ENCODE data around the gene BASP1.
"Not testable (repeated sequence)": the region's sequence is repeated elsewhere in the genome, so short reads cannot be mapped to it uniquely, and the experiment has no call there.

Gene BASP1

DNA sequence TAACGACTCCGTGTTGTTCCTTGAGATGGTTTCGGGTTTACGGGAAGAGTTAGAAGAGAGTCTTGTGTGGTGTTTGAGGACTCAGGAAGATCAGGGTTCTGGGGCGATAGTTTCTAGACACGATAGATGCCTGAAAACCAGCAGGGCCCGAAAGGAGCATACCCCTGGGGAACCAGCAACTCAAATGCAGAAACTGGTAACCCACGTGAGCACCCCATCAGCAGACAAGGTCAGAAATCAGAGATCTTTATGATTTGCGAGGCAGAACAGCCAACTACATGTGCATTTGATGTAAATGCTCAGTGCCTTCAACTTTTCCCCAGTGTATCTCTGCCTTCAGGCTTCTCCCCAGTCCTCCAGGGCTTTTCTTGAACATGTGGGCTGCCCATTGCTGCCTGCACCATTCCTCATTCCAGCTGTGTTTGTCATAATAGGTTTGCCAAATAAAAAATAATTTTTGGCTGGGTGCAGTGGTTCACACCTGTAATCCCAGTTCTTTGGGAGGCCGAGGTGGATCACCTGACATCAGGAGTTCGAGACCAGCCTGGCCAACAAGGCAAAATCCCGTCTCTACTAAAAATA lies 75.1 kb downstream of the BASP1 start:
- no peak for DNase-seq

DNA sequence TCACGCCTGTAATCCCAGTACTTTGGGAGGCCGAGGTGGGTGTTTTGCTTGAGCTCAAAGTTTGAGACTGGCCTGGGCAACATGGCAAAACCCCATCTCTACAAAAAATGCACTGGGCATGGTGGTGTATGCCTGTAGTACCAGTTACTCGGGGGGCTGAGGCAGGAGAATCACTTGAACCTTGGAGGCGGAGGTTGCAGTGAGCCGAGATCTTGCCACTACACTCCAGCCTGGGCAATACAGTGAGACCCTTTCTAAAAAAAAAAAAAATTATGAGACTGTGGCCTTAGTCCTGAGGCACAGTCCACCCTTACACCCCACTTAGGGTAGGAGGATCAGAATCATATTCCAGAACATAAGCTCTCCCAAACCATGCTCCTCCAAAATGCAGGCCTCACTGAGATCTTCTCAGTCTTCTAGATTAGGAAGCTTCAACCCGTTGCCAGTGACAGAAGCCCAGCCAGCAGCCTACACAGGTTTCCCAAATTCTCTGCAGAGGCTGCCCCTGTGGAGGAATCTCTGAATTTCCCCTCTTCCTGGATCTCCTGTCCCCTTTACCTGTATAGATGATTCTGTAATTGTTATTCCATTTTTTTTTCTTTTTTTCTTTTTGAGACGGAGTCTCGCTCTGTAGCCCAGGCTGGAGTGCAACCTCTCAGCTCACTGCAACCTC lies 77.3 kb downstream of the BASP1 start:
- no peak for DNase-seq

DNA sequence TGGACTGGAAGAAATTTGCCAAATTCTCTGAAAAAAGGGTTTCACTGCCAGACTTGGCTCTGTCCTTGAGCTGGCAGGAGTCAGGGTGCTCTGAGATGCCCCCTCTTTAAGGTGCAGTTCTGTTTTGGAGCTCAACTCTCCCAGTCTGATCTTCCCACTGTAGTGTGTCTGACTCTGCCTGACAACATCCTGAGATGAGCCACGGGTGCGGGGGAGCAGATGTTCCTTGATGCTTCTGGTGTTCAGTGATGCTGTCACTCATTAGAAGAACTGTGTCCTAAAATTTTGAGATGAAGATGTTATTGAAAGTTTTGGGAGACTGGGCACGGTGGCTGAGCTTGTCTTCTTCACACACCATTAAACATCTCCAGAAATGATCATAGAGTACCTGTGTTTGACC lies 78.2 kb downstream of the BASP1 start:
- no peak for DNase-seq

DNA sequence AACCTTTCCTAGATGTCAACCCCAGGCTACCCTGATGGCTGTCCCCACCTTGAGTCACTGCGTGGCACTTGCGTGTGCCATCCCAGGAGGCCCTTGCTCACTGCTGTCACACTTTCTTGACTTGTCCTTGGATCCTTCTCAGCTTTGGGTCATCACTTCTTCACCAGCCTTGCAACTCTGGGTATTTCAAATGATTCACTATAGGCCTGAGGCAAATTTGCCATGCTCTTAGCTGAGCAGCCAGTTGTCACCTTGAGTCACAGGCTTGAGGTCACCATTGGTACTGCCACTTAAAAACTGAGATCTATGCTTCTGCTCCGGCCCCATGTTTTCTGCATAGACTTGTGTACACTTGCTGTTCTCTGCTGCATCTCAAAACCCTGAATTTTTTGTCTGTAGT lies 84.7 kb downstream of the BASP1 start:
- no peak for DNase-seq

DNA sequence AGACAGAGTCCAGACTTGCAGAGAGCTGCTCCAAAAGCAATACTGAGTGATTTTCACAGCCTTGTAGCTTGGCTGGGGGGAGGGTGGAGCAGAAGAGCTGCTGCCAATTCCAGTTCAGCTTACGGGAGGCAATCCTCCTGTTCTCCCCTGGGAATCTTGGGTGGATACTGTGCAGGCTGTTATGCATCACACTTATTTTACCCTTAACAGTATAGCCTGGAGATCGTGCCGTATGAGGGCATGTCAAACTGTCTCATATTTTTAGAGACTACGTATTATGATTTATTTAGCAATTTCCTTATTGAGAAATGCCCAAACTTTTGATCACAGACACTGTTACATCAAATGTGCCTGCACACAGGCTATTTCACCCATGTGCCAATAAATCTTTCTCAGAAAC lies 85.2 kb downstream of the BASP1 start:
- DNase-seq, result peak; percentile 60

DNA sequence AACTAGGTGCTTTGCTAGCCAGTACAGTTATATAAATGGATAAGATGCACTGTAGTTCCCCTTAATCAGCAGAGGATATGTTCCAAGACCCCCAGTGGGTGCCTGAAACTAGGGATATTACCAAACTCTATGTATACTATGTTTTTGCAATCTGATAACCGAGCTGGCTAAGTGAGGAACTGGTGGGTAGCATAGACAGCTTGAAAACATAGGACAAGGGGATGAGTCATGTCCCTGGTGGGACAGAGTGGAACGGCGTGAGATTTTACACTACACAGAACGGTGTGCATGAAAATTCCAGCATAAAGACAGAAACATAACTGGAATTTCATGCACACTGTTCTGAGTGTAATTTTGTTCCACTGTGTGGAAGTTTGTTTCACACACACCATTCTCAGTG lies 86.9 kb downstream of the BASP1 start:
- DNase-seq, result no peak

DNA sequence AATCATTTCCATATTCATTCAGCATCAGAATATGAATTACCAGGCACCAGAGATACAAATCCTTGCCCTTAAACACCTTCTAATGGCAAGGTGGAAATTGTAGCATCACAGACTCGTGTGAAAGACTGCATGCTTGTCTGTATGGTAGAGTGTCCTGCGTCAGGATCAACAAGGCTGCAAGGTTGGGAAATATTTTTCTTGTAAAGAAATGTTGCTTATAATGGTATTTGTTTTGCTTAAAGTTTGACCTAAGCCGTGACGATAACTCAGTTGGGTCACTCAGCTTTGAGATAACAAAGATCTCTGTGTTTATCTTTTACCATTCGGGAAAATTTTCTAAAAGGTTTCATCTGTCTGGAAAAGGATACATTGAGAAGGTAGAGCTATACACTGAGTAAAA lies 87.6 kb downstream of the BASP1 start:
- DNase-seq, result no peak

DNA sequence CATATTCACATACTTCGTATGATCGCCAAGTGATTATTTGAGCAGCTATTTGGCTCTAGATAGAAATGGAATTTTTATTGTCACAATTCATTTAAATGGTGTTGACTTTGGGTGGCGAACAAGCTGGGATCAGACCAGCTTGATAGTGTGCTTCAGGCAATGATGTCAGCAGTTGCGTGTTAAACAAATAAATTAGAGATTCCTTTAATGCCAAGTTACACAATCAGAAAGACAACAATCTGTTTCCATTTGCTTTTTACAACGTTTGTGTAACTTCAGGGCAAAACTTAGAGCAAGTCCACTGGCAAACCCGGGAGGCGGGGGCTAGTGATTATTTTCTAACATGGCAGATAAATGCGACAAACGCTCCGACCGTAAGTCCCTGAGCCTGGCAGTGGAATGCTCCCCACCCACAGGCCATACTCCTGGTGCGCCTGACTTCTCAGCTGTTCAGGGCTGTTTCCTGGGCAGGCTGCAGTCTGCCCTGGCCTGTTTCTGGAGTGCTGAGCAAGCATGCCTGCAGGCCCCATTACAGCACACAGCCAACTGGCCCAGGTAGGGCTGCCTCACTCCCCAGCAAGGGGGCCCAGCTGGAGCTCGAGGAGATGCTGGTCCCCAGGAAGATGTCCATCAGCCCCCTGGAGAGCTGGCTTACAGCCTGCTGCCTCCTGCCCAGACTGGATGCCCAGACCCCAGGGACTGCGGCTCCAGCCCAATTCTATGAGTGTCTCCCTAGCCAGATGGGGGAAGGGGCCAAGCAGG lies 88.7 kb downstream of the BASP1 start:
- peak; percentile 59 for DNase-seq

DNA sequence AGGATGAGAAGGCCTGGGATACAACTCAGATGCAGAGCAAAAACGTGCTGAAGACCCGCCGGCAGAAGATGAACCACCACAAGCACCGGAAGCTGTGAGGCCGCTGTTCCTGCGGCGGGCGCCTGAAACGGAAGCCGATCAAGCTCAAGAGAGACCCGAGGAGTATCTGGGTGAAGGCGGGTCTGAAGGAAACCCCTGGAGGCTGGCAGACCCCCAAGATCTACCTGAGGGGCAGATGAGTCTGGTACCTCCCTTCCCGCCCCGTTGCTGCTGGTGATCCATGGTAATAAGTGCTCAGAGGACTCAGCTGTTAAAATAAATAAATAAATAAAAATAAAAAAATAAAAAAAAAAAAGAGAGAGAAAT lies 89.3 kb downstream of the BASP1 start:
- DNase-seq, result no peak

DNA sequence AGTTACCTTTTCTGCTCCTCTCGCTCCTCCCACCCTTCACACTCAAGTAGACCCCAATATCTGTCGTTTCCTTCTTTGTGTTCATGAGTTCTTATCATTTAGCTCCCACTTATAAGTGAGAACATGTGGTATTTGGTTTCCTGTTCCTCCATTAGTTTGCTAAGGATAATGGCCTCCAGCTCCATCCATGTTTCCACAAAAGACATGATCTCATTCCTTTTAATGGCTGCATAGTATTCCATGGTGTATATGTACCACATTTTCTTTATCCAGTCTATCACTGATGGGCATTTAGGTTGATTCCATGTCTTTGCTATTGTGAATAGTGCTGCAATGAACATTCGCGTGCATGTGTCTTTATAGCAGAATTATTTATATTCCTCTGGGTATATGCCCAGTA lies 90.0 kb downstream of the BASP1 start:
- DNase-seq, result not testable (repeated sequence)

DNA sequence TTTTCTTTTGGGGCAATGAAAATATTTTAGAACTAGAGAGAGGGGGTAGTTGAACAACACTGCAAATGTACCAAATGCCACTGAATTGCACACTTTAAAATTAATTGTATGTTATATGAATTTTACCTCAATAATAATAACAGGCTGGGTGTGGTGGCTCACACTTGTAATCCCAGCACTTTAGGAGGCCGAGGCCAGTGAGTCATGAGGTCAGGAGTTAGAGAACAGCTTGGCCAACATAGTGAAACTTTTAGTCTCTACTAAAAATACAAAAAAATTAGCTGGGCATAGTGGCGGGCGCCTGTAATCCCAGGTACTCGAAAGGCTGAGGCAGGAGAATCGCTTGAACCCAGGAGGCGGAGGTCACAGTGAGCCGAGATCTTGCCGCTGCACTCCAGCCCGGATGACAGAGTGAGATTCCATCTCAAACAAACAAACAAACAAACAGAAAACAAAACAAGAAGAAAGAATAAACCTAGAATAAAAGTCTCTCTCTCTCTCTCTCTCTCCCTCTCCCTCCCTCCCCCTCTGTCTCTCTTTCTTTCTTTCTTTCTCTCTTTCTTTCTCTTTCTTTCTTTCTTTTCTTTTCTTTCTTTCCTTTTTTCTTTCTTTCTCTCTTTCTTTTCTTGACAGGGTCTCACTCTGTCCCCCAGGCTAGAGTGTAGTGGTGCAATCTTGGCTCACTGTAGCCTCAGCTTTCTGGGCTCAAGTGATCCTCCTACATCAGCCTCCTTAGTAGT lies 91.1 kb downstream of the BASP1 start:
- no peak for DNase-seq

DNA sequence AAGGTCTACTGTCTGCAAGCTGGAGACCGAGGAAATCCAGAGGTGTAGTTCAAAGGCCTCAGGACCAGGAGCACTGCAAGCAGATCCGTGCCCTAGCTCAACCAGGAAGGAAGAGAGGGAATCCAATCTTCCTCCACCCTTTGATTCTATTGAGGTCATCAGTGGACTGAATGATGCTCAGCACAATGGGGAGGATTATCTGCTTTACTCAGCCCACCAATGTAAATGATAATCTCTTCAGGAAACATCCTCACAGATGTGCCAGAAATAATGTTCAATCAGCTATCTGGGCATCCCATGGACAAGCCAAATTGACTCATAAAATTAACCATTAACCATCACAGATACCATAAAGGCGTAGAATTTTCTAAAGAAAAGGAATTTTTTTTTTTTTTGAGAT lies 92.0 kb downstream of the BASP1 start:
- DNase-seq, result no peak

DNA sequence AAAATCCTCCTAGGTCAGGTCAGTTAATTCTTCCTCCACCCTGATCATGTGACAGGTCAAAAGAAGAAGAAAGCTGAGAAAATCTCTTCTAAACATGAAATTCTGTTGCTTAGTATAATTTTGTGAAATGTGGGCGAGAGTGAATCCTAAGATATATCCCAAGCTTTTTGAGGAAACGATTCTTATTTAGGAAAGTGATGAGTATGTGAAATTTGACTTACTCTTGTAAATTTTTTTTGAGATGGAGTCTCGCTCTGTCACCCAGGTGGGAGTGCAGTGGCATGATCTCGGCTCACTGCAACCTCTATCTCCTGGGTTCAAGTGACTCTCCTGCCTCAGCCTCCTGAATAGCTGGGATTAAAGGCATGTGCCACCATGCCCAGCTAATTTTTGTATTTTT lies 93.1 kb downstream of the BASP1 start:
- DNase-seq, result not testable (repeated sequence)

DNA sequence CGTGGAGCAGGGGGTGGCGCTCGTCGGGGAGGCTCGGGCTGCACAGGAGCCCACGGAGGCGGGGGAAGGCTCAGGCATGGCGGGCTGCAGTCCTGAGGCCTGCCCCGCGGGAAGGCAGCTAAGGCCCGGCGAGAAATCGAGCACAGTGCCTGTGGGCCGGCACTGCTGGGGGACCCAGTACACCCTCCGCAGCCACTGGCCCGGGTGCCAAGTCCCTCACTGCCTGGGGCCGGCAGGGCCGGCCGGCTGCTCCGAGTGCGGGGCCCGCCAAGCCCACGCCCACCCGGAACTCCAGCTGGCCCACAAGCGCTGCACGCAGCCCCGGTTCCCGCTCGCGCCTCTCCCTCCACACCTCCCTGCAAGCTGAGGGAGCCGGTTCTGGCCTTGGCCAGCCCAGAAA lies 94.4 kb downstream of the BASP1 start:
- DNase-seq, result not testable (repeated sequence)

DNA sequence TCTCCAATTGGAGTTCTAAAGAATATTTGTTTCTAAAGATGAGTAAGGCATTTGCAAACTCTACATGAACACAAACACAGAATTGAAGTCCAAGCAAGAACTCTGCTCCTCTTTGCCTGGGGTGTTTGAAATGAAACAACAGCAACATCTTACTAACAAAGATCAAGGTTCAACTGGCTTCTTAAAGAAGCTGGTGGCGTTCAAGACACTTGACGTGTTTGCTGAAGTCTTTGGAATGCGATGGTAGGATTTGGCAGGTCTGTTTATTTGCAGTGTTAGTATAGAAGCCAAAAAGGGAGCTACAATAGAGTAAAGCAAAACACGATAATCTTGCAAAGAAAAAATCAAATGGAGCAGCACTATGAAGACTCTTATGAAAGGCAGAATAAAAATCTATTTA lies 94.9 kb downstream of the BASP1 start:
- peak; percentile 29 for DNase-seq

DNA sequence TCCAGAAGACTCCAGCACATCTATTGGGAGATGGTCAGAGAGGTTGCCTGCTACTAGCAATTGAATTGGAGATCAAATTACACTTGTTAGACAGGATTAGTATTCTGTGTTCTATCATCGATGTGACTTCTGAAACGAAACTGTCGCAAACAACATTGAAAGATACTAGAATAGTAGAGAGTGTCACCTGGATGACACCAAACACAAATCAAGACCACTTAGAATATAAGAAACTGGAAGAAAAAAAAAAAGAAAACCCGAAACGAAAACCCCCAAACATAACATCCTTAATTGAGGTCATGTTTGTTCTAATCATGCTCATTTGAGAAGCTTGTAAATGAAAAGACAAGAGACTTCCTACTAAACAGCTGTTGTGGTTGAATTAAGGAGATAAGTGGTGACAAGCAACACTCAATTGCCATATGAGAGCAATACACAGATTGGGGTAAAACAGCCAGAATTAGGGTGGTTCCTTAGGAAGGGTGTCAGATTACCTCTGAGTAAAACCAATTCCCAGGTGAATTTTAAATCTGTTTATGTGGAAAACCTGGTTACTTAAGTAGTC lies 97.6 kb downstream of the BASP1 start:
- peak; percentile 28 for DNase-seq

DNA sequence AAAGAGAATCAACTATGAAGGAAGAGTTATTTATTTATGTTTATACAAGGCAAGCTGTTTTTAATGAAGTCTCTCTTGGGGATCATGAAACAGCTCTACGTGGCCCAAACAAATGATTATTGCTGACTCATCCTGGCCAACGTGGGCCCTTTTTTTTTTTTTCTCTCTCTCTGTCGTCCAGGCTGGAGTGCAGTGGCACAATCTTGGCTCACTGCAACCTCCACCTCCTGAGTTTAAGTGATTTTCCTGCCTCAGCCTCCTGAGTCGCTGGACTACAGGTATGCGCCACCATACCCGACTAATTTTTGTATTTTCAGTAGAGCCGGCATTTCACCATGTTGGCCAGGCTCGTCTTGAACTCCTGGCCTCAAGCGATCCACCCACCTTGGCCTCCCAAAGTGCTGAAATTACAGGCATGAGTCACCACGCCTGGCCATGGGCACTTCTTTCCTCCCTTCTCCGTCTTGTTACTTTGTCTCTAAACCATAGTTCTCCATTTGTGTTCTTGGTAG lies 98.3 kb downstream of the BASP1 start:
- DNase-seq, result peak; percentile 30

DNA sequence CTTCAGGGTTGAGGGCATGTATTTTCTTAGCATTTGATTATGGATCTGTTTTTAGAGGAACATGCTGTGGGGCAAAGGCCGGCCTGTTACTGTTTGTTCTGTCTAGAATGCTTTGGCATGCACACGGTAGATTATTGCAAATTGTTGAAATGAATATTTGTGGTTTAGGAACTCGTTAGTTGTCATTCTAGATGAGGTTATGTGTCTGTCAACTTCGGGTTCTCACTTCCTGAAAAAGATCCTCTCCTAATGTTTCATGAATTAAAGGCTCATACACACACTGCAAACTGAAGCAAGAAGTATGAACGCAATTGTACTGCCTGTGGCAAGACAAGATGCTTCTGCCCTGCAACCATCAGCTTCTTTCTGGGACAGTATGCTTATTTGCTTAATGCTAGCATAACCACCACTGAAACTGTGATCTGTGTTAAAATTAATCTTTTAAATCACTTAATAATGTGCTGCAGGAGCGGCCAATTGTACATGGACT lies 99.6 kb downstream of the BASP1 start:
- DNase-seq, result no peak

DNA sequence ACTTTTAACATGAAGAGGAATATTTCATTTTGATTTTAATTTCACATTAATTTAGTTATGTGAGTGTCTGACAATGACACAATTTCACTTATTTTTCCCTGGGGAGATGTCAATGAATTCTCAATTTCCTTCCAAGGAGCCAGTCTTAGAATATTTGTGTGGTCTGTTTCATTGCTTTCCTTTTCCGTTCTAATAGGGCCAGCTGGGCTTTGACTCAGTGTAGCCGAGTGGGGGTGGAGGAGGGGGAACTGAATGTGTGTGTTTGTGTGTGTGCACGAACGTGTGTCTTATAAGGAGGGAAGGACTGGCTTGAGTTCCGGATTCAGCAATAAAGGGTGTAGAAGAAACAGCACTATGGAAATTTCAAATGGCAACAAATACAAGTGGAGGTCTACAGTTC lies 100.0 kb downstream of the BASP1 start:
- DNase-seq, result no peak

DNA sequence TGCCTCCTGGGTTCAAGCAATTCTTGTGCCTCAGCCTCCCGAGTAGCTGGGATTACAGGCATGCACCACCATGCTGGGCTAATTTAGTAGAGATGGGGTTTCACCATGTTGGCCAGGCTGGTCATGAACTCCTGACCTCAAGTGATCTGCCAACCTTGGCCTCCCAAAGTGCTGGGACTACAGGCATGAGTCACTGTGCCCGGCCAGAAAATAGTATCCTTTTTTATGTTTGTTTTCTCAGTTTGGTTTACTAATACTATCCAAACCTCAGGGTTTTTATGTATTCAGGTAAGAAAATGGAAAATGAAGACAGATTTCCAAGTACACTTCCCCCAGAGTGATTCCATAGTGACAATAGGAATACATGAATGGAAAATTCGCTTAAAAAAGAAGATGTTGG lies 101.7 kb downstream of the BASP1 start:
- DNase-seq, result not testable (repeated sequence)

DNA sequence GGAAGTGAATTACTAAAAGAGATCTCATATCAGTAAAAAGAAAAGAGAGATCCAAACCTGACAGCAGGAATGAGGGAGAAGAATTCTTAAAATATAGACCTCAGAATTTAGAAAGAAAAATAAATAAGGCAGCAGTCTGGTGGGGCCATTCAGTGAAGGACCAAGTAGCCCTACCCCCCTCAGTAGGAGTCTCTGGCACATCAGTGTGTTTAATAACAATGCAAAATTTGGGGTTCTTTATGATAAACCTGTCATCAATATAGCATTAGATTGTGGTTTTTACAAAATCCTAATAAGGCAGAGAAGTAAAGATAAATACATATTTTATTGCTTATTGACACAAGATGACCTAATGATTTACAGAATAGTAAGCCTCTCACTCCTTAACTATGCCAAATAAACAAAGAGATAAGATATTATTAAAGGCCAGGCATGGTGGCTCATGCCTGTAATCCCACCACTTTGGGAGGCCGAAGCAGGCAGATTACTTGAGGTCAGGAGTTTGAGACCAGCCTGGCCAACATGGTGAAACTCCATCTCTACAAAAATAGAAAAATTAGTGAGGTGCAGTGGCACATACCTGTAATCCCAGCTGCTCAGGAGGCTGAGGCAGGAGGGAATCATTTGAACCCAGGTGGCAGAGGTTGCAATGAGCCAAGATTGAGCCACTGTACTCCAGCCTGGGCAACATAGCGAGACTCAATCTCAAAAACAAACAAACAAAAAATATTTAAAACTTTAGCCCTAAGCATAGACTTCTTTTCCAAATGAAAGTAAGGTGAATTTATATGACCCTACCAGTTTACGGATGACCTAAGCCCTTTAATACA lies 108.6 kb downstream of the BASP1 start:
- no peak for DNase-seq
